Gastrocnemius medialis (tissue), 4 donors: Measurements from ENCODE around the gene VPS26B. TPM values are rescaled to one million over a fixed set of nuclear protein-coding genes. Genes with fewer than 3 reads are reported as not detected.
"Not testable (repeated sequence)": the region's sequence is repeated elsewhere in the genome, so short reads cannot be mapped to it uniquely, and the experiment has no call there.

ENCODE experiments used
- ATAC-seq, 2 donors: fragments of 150-250 bp; one replicate each; pipeline ENCODE4 v1.9.1; 2016
- DNase-seq, 2 donors: peaks; one replicate each; pipeline ENCODE4 v3.0.0-alpha.2; 2019
- H3K27ac ChIP-seq, 4 donors: fragments of 200-600 bp; sonication (generic); 1 replicate in 1 of 4; 2 replicates in 3 of 4; pipeline ENCODE4 v1.5.1; 2016 to 2018; ENCODE audit warnings: mild to moderate bottlenecking in 2 of 4, moderate library complexity in 1 of 4
- H3K27me3 ChIP-seq, 3 donors: fragments of 200-600 bp; sonication (generic) in 2 of 3; 1 replicate in 1 of 3; 2 replicates in 2 of 3; pipeline versions ENCODE4 v1.5.1 to v1.6.0; 2016 to 2019; ENCODE audit warnings: mild to moderate bottlenecking in 1 of 3, moderate library complexity in 1 of 3
- H3K36me3 ChIP-seq, 2 donors: fragments of 200-600 bp; sonication (generic) in 1 of 2; one replicate each; pipeline ENCODE4 v1.5.1; 2017 to 2018
- H3K4me1 ChIP-seq, 2 donors: fragments of 200-600 bp; sonication (generic) in 1 of 2; one replicate each; pipeline ENCODE4 v1.5.1; 2016 to 2017; ENCODE audit warnings: mild to moderate bottlenecking in 2 of 2
- H3K4me3 ChIP-seq, 4 donors: fragments of 200-600 bp; sonication (generic) in 3 of 4; 1 replicate in 1 of 4; 2 replicates in 3 of 4; pipeline ENCODE4 v1.5.1; 2016 to 2019; ENCODE audit warnings: mild to moderate bottlenecking in 2 of 4
- H3K9me3 ChIP-seq, 3 donors: fragments of 200-600 bp; sonication (generic) in 2 of 3; 1 replicate in 1 of 3; 2 replicates in 2 of 3; pipeline ENCODE4 v1.5.1; 2016 to 2019
- CTCF ChIP-seq, 5 experiments: fragments of 450-650 bp in 3 of 5; fragments of 200-600 bp in 2 of 5; sonication (generic) in 2 of 5; IDR thresholded peaks in 4 of 5; conservative IDR thresholded peaks in 1 of 5; 1 replicate in 4 of 5; 2 replicates in 1 of 5; pipeline ENCODE4 v1.5.1; 2016 to 2019; ENCODE audit warnings: antibody characterized with exemption in 5 of 5, mild to moderate bottlenecking in 3 of 5, moderate library complexity in 3 of 5
- POLR2A ChIP-seq, 2 donors: fragments of 450-650 bp; IDR thresholded peaks; one replicate each; pipeline ENCODE4 v1.6.1; 2017; ENCODE audit warnings: antibody characterized with exemption in 2 of 2, mild to moderate bottlenecking in 2 of 2, moderate library complexity in 2 of 2
- in situ Hi-C, 4 donors: fragments of 200-750 bp; cut with MboI; loops; one replicate each; pipeline versions ENCODE4 v1.15.0 to v1.8.0; 2017; ENCODE audit warnings: low sequenced_read_pairs in 4 of 4
- intact Hi-C: fragments of 100-400 bp; cut with DNase I; formaldehyde crosslinking; loops from one replicate; pipeline ENCODE4 v1.15.1; 2023; ENCODE audit warnings: low total_unique reads
- total RNA-seq, 4 donors: library from RNA; depleted of rRNA; stranded (reverse); fragments of >200 nt; gene quantifications; one replicate each; pipeline versions ENCODE4 v1.1.0 to v1.2.3, GENCODE V29; 2016

The VPS26B gene
- total RNA-seq = 10 to 100 TPM; 15.4 to 32.9 (median 22.2) TPM

- Histone ChIP-seq H3K27me3 (no peaks in the 10 kb centered on the region), H3K27ac (peak within 1 kb of the TSS; percentile 89 to 98 (median 98)), H3K4me3 (peak within 1 kb of the TSS; percentile 78 to 88 (median 85)), H3K4me1 (peaks cover 32 to 37% of the 10 kb centered on the region in 2 donors), H3K36me3 (peaks cover 0 to 9% of the 10 kb centered on the region in 2 donors), H3K9me3 (no peaks in the 10 kb centered on the region)
- DNase-seq = peak; percentile 93 to 96
- intact Hi-C loops (loop anchor here (1.0 to 10.0 kb wide), 5 partner anchors 29 to 269 kb away; partner anchors contain the start of genes ACAD8, GLB1L2, IGSF9B and THYN1), in situ Hi-C loops (no loop called here)
- TF ChIP-seq CTCF (IDR thresholded peaks at IDR 0.05 in 4 of 5, conservative IDR thresholded peaks at IDR 0.05 in 1 of 5) (peak in 1 of 5 experiments; percentile 9), POLR2A (IDR thresholded peaks at IDR 0.05) (peak; percentile 99 to 100)
- ATAC-seq = peak; percentile 93
Observed at GRCh38 chr11:134223836-134224709, at the start of gene VPS26B, which contains the start of gene NCAPD3. Gene VPS26B (plus strand): TSS chr11:134224671. CDS start chr11:134225123, 452 bp downstream. Gene NCAPD3 (minus strand): TSS chr11:134223967. CDS start chr11:134223926, 41 bp downstream.

GRCh38 chr11:134176284-134176683 is 48.2 kb upstream of the VPS26B start:
- ATAC-seq (no peak), DNase-seq (no peak)
- Histone ChIP-seq H3K9me3 (no peaks in the 10 kb centered on the region), H3K27ac (no peak overlapping the region), H3K4me3 (no peak overlapping the region), H3K27me3 (no peaks in the 10 kb centered on the region), H3K36me3 (peaks cover 0 to 51% of the 10 kb centered on the region in 2 donors), H3K4me1 (no peaks in the 10 kb centered on the region)
- intact Hi-C loops = no loop called here
- in situ Hi-C loops = no loop called here
- TF ChIP-seq POLR2A (IDR thresholded peaks at IDR 0.05) = no peak
- TF ChIP-seq CTCF (IDR thresholded peaks at IDR 0.05 in 4 of 5, conservative IDR thresholded peaks at IDR 0.05 in 1 of 5) = no peak

- H3K27me3 ChIP-seq = no peaks in the 10 kb centered on the region
- no peak for DNase-seq
- no peaks in the 10 kb centered on the region for H3K4me1 ChIP-seq
- intact Hi-C loops = no loop called here
- TF ChIP-seq CTCF (IDR thresholded peaks at IDR 0.05 in 4 of 5, conservative IDR thresholded peaks at IDR 0.05 in 1 of 5) (no peak), POLR2A (IDR thresholded peaks at IDR 0.05) (no peak)
- H3K4me3 ChIP-seq = no peak overlapping the region
- no peaks in the 10 kb centered on the region for H3K9me3 ChIP-seq
- H3K27ac ChIP-seq = no peak overlapping the region
- no peak for ATAC-seq
- peaks cover 0 to 57% of the 10 kb centered on the region in 2 donors for H3K36me3 ChIP-seq
- in situ Hi-C loops = no loop called here
Observed at GRCh38 chr11:134178032-134178674, 46.3 kb upstream of the VPS26B start.

- Histone ChIP-seq H3K36me3 (peaks cover 0 to 44% of the 10 kb centered on the region in 2 donors), H3K27ac (no peak overlapping the region), H3K4me3 (no peak overlapping the region), H3K4me1 (no peaks in the 10 kb centered on the region), H3K27me3 (no peaks in the 10 kb centered on the region), H3K9me3 (no peaks in the 10 kb centered on the region)
- in situ Hi-C loops = no loop called here
- intact Hi-C loops = no loop called here
- TF ChIP-seq CTCF (IDR thresholded peaks at IDR 0.05 in 4 of 5, conservative IDR thresholded peaks at IDR 0.05 in 1 of 5) (no peak), POLR2A (IDR thresholded peaks at IDR 0.05) (no peak)
- ATAC-seq (peak in 1 of 2 donors; percentile 64), DNase-seq (no peak)
Observed at GRCh38 chr11:134181707-134182106, 42.8 kb upstream of the VPS26B start.

GRCh38 chr11:134188092-134188491 is 36.4 kb upstream of the VPS26B start:
- H3K27ac ChIP-seq, ATAC-seq, in situ Hi-C loops, H3K9me3 ChIP-seq, intact Hi-C loops, DNase-seq, H3K4me3 ChIP-seq, H3K4me1 ChIP-seq, H3K27me3 ChIP-seq: not testable (repeated sequence)
- peaks cover 0 to 52% of the 10 kb centered on the region in 2 donors for H3K36me3 ChIP-seq
